C4-2B (cell line): ENCODE results near the gene TMC3.

Source experiments
- CTCF ChIP-seq: fragments of 450-650 bp; conservative IDR thresholded peaks from 2 replicates; pipeline ENCODE4 v1.5.1; 2017; ENCODE audit warnings: mild to moderate bottlenecking
- ZFX ChIP-seq: fragments of 450-650 bp; IDR thresholded peaks from 2 replicates; pipeline ENCODE4 v1.6.1; 2017

DNA sequence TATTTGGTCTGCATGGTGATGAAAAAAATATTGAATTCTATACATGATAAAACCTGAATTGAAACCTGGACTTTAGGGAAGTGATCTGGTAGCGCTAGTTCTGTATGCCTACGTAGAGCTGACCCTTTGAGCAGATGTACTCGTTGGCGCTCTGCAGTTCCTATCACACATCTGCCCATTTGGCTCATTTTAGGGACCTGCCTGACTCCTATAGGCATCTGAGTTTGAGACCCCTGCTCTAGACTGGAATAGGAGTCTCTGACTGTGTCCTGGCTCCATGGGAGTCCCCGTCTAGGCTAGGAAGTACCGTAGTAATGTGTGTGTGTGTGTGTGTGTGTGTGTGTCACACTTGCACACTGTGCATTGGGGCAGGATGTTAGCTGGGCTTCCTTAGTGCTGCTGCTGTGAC is 71.3 kb downstream of the TMC3 start:
- TF ChIP-seq CTCF (no peak), ZFX (no peak)
